ENCODE results near the gene SMYD1. TPM values are rescaled to one million over a fixed set of nuclear protein-coding genes. Genes with fewer than 3 reads are reported as not detected.

The SMYD1 gene
- total RNA-seq, 2 experiments from 2014 or later = not detected

- no peaks in the 10 kb centered on the region for H3K4me1 Mint-ChIP-seq (ENCODE audit: low read depth)
- DNase-seq (no peak), ATAC-seq (ENCODE audit: poor library complexity) (no peak)
- no peaks in the 10 kb centered on the region for H3K9me3 ChIP-seq (ENCODE audit: control insufficient read depth in 1 of 2, insufficient read depth in 1 of 2, low read length in 2 of 2)
- H3K27me3 Mint-ChIP-seq = peaks cover 19% of the 10 kb centered on the region
- intact Hi-C loops (cut with DNase I, micrococcal nuclease) = no loop called here
- no peaks in the 10 kb centered on the region for H3K9me3 Mint-ChIP-seq
- no peak for TF ChIP-seq CTCF (IDR thresholded peaks at IDR 0.05)
- H3K36me3 ChIP-seq (ENCODE audit: insufficient read depth, low read length) = no peaks in the 10 kb centered on the region
- no peak overlapping the region for H3K4me3 Mint-ChIP-seq
- H3K36me3 Mint-ChIP-seq (ENCODE audit: low read depth) = no peaks in the 10 kb centered on the region
- ChIA-PET CTCF (no interaction called here), POLR2A (no interaction called here)
- no peak overlapping the region for H3K4me3 ChIP-seq (ENCODE audit: low read length)
- no peak overlapping the region for H3K27ac ChIP-seq (ENCODE audit: low read depth in 1 of 2, low read length in 2 of 2)
- H3K27ac Mint-ChIP-seq = no peak overlapping the region
- H3K27me3 ChIP-seq (ENCODE audit: control insufficient read depth in 1 of 2, insufficient read depth in 2 of 2, low read length in 2 of 2) = no peaks in the 10 kb centered on the region
- no peaks in the 10 kb centered on the region for H3K4me1 ChIP-seq (ENCODE audit: insufficient read depth, low read length)
These were observed 55.7 kb downstream of the SMYD1 start for GRCh38 chr2:88123164-88123974.

- H3K4me3 ChIP-seq (ENCODE audit: low read length) = no peak overlapping the region
- H3K27me3 ChIP-seq (ENCODE audit: control insufficient read depth in 1 of 2, insufficient read depth in 2 of 2, low read length in 2 of 2) = no peaks in the 10 kb centered on the region
- no peaks in the 10 kb centered on the region for H3K4me1 Mint-ChIP-seq (ENCODE audit: low read depth)
- TF ChIP-seq CTCF (IDR thresholded peaks at IDR 0.05) = no peak
- intact Hi-C loops (cut with DNase I, micrococcal nuclease) = no loop called here
- no peaks in the 10 kb centered on the region for H3K9me3 ChIP-seq (ENCODE audit: control insufficient read depth in 1 of 2, insufficient read depth in 1 of 2, low read length in 2 of 2)
- no peaks in the 10 kb centered on the region for H3K36me3 Mint-ChIP-seq (ENCODE audit: low read depth)
- H3K36me3 ChIP-seq (ENCODE audit: insufficient read depth, low read length) = no peaks in the 10 kb centered on the region
- ATAC-seq (ENCODE audit: poor library complexity) = no peak
- no peak overlapping the region for H3K4me3 Mint-ChIP-seq
- no peak for DNase-seq
- POLR2A ChIA-PET = no interaction called here
- H3K4me1 ChIP-seq (ENCODE audit: insufficient read depth, low read length) = no peaks in the 10 kb centered on the region
- CTCF ChIA-PET = no interaction called here
- no peak overlapping the region for H3K27ac ChIP-seq (ENCODE audit: low read depth in 1 of 2, low read length in 2 of 2)
- H3K27ac Mint-ChIP-seq = no peak overlapping the region
- peaks cover 19% of the 10 kb centered on the region for H3K27me3 Mint-ChIP-seq
- no peaks in the 10 kb centered on the region for H3K9me3 Mint-ChIP-seq
These were observed 56.6 kb downstream of the SMYD1 start for GRCh38 chr2:88123975-88124917.

- ChIA-PET POLR2A (no interaction called here), CTCF (no interaction called here)
- Histone ChIP-seq H3K36me3 (ENCODE audit: insufficient read depth, low read length) (no peaks in the 10 kb centered on the region), H3K9me3 (ENCODE audit: control insufficient read depth in 1 of 2, insufficient read depth in 1 of 2, low read length in 2 of 2) (no peaks in the 10 kb centered on the region), H3K4me3 (ENCODE audit: low read length) (no peak overlapping the region), H3K4me1 (ENCODE audit: insufficient read depth, low read length) (no peaks in the 10 kb centered on the region), H3K27ac (ENCODE audit: low read depth in 1 of 2, low read length in 2 of 2) (no peak overlapping the region), H3K27me3 (ENCODE audit: control insufficient read depth in 1 of 2, insufficient read depth in 2 of 2, low read length in 2 of 2) (no peaks in the 10 kb centered on the region)
- Mint-ChIP-seq H3K9me3 (no peaks in the 10 kb centered on the region), H3K4me1 (ENCODE audit: low read depth) (no peaks in the 10 kb centered on the region), H3K27me3 (peaks cover 19% of the 10 kb centered on the region), H3K27ac (no peak overlapping the region), H3K36me3 (ENCODE audit: low read depth) (no peaks in the 10 kb centered on the region), H3K4me3 (no peak overlapping the region)
- ATAC-seq (ENCODE audit: poor library complexity) (no peak), DNase-seq (no peak)
- intact Hi-C loops (cut with DNase I, micrococcal nuclease) = no loop called here
- TF ChIP-seq CTCF (IDR thresholded peaks at IDR 0.05) = no peak
These were observed 57.8 kb downstream of the SMYD1 start for GRCh38 chr2:88125344-88125923.
